Measurements from ENCODE around the gene SEPTIN11.
"Not testable (repeated sequence)": the region's sequence is repeated elsewhere in the genome, so short reads cannot be mapped to it uniquely, and the experiment has no call there.

The SEPTIN11 gene

DNA sequence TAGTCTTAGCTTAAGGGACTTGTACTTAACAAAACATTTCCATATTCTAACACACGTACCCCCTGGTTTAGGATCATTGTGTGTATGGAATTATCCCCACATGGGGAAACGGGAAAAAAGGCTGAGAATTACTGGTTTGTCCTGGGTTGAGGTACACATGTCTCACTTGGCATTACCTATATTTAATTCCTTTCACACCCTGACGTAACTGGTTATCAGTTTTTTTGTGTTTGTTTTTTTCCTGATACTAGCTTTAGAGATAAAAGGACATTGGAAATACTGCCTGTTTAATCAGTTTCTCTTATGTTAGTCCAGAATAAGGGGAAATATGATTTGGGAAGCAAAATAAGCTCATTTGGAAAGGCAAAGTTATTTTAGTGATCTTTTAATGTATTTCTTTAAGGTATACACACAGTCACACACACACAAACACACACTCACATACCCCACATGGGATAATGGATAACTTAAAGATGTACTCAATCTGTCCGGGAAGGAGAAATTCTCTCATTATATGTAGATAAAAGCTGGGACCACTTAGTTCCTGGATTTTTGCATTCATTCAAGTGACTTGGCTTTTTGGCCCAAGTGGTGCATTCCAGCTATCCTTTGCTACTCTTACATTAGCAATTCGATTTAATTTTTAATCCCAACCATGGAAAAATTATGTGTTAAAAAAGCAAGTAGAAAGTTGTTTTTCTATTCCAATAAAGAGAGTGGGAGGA, 13.0 kb downstream of the SEPTIN11 start:
- Mint-ChIP-seq H3K9me3 (no peaks in the 10 kb centered on the region), H3K27ac (no peak overlapping the region), H3K4me3 (no peak overlapping the region), H3K4me1 (ENCODE audit: low read depth) (peaks cover 25% of the 10 kb centered on the region), H3K36me3 (ENCODE audit: low read depth) (peaks cover 5% of the 10 kb centered on the region), H3K27me3 (no peaks in the 10 kb centered on the region)
- no peak for DNase-seq

DNA sequence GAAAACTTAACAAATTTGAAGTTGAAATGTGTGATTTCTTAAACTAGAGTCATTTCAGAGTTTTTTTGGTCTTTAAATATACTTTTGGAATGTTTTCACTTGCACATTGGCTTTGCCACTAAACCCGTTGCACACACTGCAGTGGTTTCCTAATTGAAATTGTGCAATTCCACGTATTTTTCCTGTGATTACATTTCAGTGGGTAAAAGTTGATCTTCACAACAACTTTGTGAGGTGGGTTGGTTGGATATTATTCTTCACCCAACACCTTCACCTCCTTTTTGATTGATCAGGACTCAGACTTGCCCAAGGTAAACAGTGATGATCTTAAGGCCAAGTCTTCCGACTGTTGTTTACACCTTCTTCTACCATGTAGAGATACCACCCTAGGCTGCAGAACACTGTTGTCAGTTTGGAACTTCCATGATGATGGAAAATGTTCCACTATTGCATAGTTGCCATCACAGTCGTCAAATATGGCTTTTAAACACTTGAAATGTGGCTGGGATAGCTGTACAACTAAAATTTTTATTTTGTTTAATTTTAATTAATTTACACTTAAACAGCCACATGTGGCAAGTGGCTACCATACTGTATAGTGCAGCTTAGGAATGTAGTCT, 13.7 kb downstream of the SEPTIN11 start:
- Mint-ChIP-seq H3K27ac (no peak overlapping the region), H3K4me3 (no peak overlapping the region), H3K27me3 (no peaks in the 10 kb centered on the region), H3K4me1 (ENCODE audit: low read depth) (peaks cover 23% of the 10 kb centered on the region), H3K9me3 (no peaks in the 10 kb centered on the region), H3K36me3 (ENCODE audit: low read depth) (peaks cover 5% of the 10 kb centered on the region)
- no peak for DNase-seq

GRCh38 chr4:76963927-76964326, 14.4 kb downstream of the SEPTIN11 start:
- not testable (repeated sequence) for H3K27ac Mint-ChIP-seq; DNase-seq; H3K9me3 Mint-ChIP-seq; H3K4me3 Mint-ChIP-seq; H3K36me3 Mint-ChIP-seq (ENCODE audit: low read depth); H3K27me3 Mint-ChIP-seq
- H3K4me1 Mint-ChIP-seq (ENCODE audit: low read depth) = peaks cover 22% of the 10 kb centered on the region

DNA sequence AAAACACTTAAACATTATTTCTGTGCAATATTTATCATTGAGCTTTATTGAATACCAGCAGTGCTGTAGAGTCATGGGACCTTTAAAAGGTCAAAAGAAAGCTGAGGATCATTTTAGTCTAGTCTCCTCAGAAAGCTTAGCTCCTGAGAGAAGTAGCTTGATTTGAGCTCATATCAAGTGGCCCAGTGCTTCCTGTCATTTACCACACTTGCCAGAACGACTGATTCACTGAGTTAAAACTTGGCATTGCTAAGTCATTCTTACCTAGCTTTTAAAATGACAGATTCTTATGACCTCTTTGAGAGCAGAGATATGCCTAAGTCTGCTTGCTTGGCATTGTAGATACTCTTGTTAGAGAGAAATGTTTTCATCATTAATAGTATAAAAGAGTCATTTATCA, 15.2 kb downstream of the SEPTIN11 start:
- Mint-ChIP-seq H3K36me3 (ENCODE audit: low read depth) (peaks cover 2% of the 10 kb centered on the region), H3K27ac (no peak overlapping the region), H3K4me1 (ENCODE audit: low read depth) (peaks cover 18% of the 10 kb centered on the region), H3K27me3 (no peaks in the 10 kb centered on the region), H3K9me3 (no peaks in the 10 kb centered on the region), H3K4me3 (no peak overlapping the region)
- DNase-seq = no peak

GRCh38 chr4:76965866-76966579, 16.5 kb downstream of the SEPTIN11 start:
- Mint-ChIP-seq H3K27me3 (no peaks in the 10 kb centered on the region), H3K9me3 (no peaks in the 10 kb centered on the region), H3K36me3 (ENCODE audit: low read depth) (no peaks in the 10 kb centered on the region), H3K4me3 (no peak overlapping the region), H3K4me1 (ENCODE audit: low read depth) (peaks cover 7% of the 10 kb centered on the region), H3K27ac (no peak overlapping the region)
- no peak for DNase-seq

GRCh38 chr4:76968937-76969336, 19.4 kb downstream of the SEPTIN11 start:
- H3K4me3 Mint-ChIP-seq = no peak overlapping the region
- peaks cover 7% of the 10 kb centered on the region for H3K4me1 Mint-ChIP-seq (ENCODE audit: low read depth)
- no peak for DNase-seq
- no peaks in the 10 kb centered on the region for H3K36me3 Mint-ChIP-seq (ENCODE audit: low read depth)
- no peaks in the 10 kb centered on the region for H3K27me3 Mint-ChIP-seq
- no peak overlapping the region for H3K27ac Mint-ChIP-seq
- H3K9me3 Mint-ChIP-seq = no peaks in the 10 kb centered on the region

DNA sequence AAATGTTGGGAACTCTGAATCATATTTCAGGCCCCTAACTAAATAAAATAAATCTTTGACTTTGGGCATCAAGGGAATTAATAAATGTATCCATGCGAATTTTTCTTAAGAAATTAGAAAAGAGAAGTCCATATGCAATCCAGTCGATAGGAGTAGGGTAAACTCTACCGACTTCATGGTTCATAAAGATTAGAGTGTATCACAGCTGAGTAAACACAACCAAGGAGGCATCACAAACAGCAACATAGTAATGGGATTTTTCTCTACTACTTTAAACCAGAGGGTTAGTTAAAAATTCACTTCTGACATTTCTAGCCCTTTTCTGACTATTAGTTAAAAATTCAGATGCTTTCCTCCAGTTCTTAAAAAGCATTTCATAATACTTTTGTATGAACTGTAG, 19.9 kb downstream of the SEPTIN11 start:
- no peak for DNase-seq
- no peak overlapping the region for H3K27ac Mint-ChIP-seq
- H3K27me3 Mint-ChIP-seq = no peaks in the 10 kb centered on the region
- H3K9me3 Mint-ChIP-seq = no peaks in the 10 kb centered on the region
- H3K36me3 Mint-ChIP-seq (ENCODE audit: low read depth) = peaks cover under 1% of the 10 kb centered on the region
- H3K4me1 Mint-ChIP-seq (ENCODE audit: low read depth) = peaks cover 6% of the 10 kb centered on the region
- no peak overlapping the region for H3K4me3 Mint-ChIP-seq

GRCh38 chr4:76969941-76970529, 20.5 kb downstream of the SEPTIN11 start:
- Mint-ChIP-seq H3K4me1 (ENCODE audit: low read depth) (peaks cover 2% of the 10 kb centered on the region), H3K4me3 (no peak overlapping the region), H3K9me3 (no peaks in the 10 kb centered on the region), H3K36me3 (ENCODE audit: low read depth) (peaks cover 2% of the 10 kb centered on the region), H3K27ac (no peak overlapping the region), H3K27me3 (no peaks in the 10 kb centered on the region)
- no peak for DNase-seq

DNA sequence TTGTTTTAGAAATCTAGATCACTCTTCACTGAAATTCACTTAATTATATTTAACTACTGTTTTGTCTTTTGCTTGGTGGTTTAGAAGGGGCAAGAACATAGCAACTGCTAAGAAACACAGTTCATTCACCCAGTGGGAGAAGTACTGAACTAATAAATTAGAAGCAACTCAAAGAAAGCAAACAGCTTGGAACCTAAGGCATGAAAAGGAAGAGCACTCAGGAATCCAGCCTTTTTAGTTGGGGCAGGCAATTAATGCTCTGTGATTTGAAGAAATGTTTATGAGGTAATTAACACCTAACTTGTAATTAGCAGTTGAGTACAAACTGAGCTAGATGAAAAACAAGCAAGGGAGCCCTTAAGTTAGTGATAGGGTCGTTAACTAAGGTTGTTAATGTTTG, 22.8 kb downstream of the SEPTIN11 start:
- H3K27ac Mint-ChIP-seq = no peak overlapping the region
- H3K9me3 Mint-ChIP-seq = no peaks in the 10 kb centered on the region
- no peak for DNase-seq
- peaks cover 2% of the 10 kb centered on the region for H3K36me3 Mint-ChIP-seq (ENCODE audit: low read depth)
- peaks cover 5% of the 10 kb centered on the region for H3K4me1 Mint-ChIP-seq (ENCODE audit: low read depth)
- no peak overlapping the region for H3K4me3 Mint-ChIP-seq
- H3K27me3 Mint-ChIP-seq = no peaks in the 10 kb centered on the region

GRCh38 chr4:76974150-76974549, 24.6 kb downstream of the SEPTIN11 start:
- H3K27me3 Mint-ChIP-seq = no peaks in the 10 kb centered on the region
- no peaks in the 10 kb centered on the region for H3K9me3 Mint-ChIP-seq
- no peak for DNase-seq
- no peak overlapping the region for H3K4me3 Mint-ChIP-seq
- peaks cover 21% of the 10 kb centered on the region for H3K4me1 Mint-ChIP-seq (ENCODE audit: low read depth)
- peaks cover 2% of the 10 kb centered on the region for H3K36me3 Mint-ChIP-seq (ENCODE audit: low read depth)
- no peak overlapping the region for H3K27ac Mint-ChIP-seq

- H3K4me3 Mint-ChIP-seq = no peak overlapping the region
- no peak for DNase-seq
- no peaks in the 10 kb centered on the region for H3K9me3 Mint-ChIP-seq
- H3K27ac Mint-ChIP-seq = no peak overlapping the region
- no peaks in the 10 kb centered on the region for H3K27me3 Mint-ChIP-seq
- peaks cover 34% of the 10 kb centered on the region for H3K4me1 Mint-ChIP-seq (ENCODE audit: low read depth)
- H3K36me3 Mint-ChIP-seq (ENCODE audit: low read depth) = peaks cover 2% of the 10 kb centered on the region
Measured at GRCh38 chr4:76977113-76977512, 27.6 kb downstream of the SEPTIN11 start.

DNA sequence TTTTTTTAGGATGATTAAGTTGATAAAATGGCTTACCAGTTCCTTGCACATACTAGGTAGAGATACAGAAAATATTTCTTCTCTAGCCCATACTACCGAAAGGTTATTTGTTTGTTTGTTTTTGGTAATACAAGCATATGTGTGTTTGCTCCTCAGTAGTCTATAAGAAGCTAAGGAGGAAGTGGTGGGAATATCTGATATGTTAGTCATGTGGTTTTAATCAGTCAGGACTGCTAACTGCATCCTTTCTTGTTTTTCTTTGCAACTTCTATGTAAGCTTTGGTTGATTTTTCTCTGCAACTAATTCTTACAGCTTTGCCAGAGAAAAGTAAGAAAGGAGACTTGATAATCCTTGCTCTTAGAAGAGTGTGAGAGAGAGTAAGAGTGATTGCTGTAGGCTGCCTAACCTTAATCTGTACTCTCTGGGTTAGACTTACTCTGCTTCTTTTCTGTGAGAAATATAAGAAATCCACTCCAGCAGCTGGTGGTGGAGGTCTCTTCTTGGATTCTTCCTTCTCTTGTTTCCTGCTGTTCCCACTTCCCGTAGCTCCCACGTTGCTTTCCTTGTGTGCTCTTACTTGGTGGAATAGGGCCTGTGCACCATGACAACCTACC, 28.3 kb downstream of the SEPTIN11 start:
- no peak overlapping the region for H3K27ac Mint-ChIP-seq
- no peaks in the 10 kb centered on the region for H3K9me3 Mint-ChIP-seq
- peaks cover 41% of the 10 kb centered on the region for H3K4me1 Mint-ChIP-seq (ENCODE audit: low read depth)
- no peaks in the 10 kb centered on the region for H3K27me3 Mint-ChIP-seq
- DNase-seq = no peak
- no peak overlapping the region for H3K4me3 Mint-ChIP-seq
- H3K36me3 Mint-ChIP-seq (ENCODE audit: low read depth) = peaks cover 2% of the 10 kb centered on the region

DNA sequence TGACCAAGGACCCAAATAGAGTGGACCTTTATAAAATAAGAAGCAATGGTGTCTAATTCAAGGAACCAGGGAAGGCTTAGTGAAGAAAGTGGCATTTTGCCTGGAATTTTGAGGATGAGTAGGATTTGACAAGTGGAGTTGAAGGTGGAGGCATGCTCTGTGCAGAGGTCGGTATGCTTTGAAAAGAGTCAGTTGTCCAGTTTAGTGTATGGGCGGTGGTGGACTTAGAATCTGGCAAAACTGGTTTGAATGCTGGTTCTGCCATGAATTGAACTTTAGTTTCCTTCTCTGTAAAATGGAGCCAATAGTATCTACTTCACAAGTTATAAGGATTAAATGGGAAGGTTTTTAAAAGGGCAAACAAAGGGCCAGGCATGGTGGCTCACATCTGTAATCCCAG, 29.7 kb downstream of the SEPTIN11 start:
- Mint-ChIP-seq H3K4me3 (no peak overlapping the region), H3K9me3 (no peaks in the 10 kb centered on the region), H3K4me1 (ENCODE audit: low read depth) (peaks cover 55% of the 10 kb centered on the region), H3K27me3 (no peaks in the 10 kb centered on the region), H3K27ac (no peak overlapping the region), H3K36me3 (ENCODE audit: low read depth) (peaks cover 2% of the 10 kb centered on the region)
- no peak for DNase-seq

DNA sequence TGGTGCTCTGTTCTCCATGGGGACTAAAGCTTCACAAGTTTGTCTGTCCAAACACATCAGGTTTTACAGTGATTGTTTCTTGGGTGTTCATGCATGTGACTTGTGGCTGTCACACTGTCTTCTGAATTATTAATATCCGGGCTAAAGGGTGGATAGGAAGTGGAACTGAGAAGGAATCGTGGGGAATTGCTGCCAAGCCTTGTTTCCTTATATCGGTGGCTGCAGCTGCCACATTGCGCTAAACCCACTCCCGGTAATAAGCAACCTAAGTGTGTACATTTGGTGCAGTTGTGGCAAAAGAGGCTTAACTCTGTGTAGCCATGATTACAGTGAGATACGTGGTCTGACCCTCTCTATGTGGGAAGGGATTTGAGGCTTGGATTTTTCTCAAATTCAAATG, 30.7 kb downstream of the SEPTIN11 start:
- peaks cover 64% of the 10 kb centered on the region for H3K4me1 Mint-ChIP-seq (ENCODE audit: low read depth)
- no peak overlapping the region for H3K27ac Mint-ChIP-seq
- DNase-seq = no peak
- no peak overlapping the region for H3K4me3 Mint-ChIP-seq
- H3K9me3 Mint-ChIP-seq = no peaks in the 10 kb centered on the region
- no peaks in the 10 kb centered on the region for H3K27me3 Mint-ChIP-seq
- no peaks in the 10 kb centered on the region for H3K36me3 Mint-ChIP-seq (ENCODE audit: low read depth)

Data from activated T-cell treated with anti-CD3 and anti-CD28 coated beads, Interleukin-2, amount 50 U/mL, for 24 hours (primary cell).